GM12873 (cell line): Measurements from ENCODE around the gene FLT1.

Source experiments
- CTCF ChIP-seq: IDR thresholded peaks from 2 replicates; pipeline ENCODE4 v1.5.1; 2012; ENCODE audit warnings: low read depth, mild to moderate bottlenecking, moderate library complexity, low read length, control low read depth; ENCODE audit not compliant: insufficient read depth; ENCODE audit errors: missing control alignments

The FLT1 gene

GRCh38 chr13:28410096-28410495 lies 84.8 kb downstream of the FLT1 start:
- TF ChIP-seq CTCF: no peak

- TF ChIP-seq CTCF: no peak
Observed at GRCh38 chr13:28409648-28410047, 85.3 kb downstream of the FLT1 start.

GRCh38 chr13:28408863-28409262 lies 86.1 kb downstream of the FLT1 start:
- no peak for TF ChIP-seq CTCF

GRCh38 chr13:28408235-28408848 lies 86.6 kb downstream of the FLT1 start:
- no peak for TF ChIP-seq CTCF

GRCh38 chr13:28406733-28407266 lies 88.1 kb downstream of the FLT1 start:
- TF ChIP-seq CTCF: no peak

GRCh38 chr13:28402057-28402381 lies 92.9 kb downstream of the FLT1 start:
- TF ChIP-seq CTCF: no peak

GRCh38 chr13:28401303-28402056 lies 93.4 kb downstream of the FLT1 start:
- TF ChIP-seq CTCF: no peak
